ENCODE measurements around the gene LRRC17. TPM values are rescaled to one million over a fixed set of nuclear protein-coding genes. Genes with fewer than 3 reads are reported as not detected.
"Not testable (repeated sequence)": the region's sequence is repeated elsewhere in the genome, so short reads cannot be mapped to it uniquely, and the experiment has no call there.

LRRC17 gene
- total RNA-seq, 4 donors from 2014 or later, result 0.69 to 3.2 (median 2.6) TPM; not detected in 1

GRCh38 chr7:102897211-102897631 is 15.6 kb upstream of the LRRC17 start:
- DNase-seq (ENCODE audit: low spot score) (no peak), ATAC-seq (ENCODE audit: low FRiP score) (no peak)
- no peak for TF ChIP-seq CTCF (IDR thresholded peaks at IDR 0.05)

DNA sequence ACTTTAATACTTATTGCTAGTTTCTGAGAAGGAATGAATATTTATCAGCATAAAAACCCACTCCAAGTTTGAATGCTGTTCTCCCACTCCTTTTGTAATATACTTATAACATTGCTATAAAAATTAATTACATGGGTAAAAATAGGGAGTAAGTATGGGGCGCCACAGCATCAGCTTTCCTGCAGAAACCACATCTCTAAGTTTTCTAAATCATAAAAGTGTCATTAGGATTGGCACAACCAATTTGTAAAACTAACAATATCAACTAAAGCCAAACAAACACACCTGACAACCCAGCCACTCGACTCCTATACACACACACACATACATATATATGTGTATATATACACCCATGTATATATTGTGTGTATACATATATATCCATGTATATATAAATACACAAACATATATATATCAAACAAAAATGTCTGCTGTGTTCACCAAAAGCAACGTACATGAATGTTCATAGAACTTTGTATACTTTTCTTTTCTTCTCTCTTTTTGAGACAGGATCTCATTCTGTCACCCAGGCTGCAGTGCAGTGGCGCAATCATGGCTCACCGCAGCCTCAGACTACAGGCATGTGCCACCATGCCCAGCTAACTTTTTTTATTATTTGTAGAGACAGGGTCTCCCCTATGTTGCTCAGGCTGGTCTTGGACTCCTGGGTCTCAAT is 14.8 kb upstream of the LRRC17 start:
- ATAC-seq (ENCODE audit: low FRiP score) (no peak), DNase-seq (ENCODE audit: low spot score) (no peak)
- no peak for TF ChIP-seq CTCF (IDR thresholded peaks at IDR 0.05)

GRCh38 chr7:102898532-102898859 is 14.3 kb upstream of the LRRC17 start:
- ATAC-seq (ENCODE audit: low FRiP score) (no peak), DNase-seq (ENCODE audit: low spot score) (no peak)
- no peak for TF ChIP-seq CTCF (IDR thresholded peaks at IDR 0.05)

GRCh38 chr7:102902052-102902451 is 10.7 kb upstream of the LRRC17 start:
- not testable (repeated sequence) for ATAC-seq (ENCODE audit: low FRiP score); DNase-seq (ENCODE audit: low spot score)

DNA sequence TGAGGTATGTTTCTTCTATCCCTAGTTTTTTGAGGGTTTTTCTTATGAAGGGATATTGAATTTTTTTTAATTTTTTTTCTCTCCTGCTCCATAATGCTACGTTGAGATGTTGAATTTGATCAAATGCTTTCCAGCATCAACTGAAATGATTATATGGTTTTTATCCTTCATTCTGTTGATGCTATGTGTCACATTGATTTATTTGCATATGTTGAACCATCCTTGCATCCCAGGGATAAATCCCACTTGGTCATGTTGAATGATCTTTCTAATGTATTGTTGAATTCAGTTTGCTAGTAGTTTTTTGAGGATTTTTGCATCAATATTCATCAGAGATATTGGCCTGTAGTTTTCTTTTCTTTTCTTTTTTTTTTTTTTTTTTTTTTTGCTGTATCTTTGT is 9.2 kb upstream of the LRRC17 start:
- ATAC-seq (ENCODE audit: low FRiP score); DNase-seq (ENCODE audit: low spot score): not testable (repeated sequence)

DNA sequence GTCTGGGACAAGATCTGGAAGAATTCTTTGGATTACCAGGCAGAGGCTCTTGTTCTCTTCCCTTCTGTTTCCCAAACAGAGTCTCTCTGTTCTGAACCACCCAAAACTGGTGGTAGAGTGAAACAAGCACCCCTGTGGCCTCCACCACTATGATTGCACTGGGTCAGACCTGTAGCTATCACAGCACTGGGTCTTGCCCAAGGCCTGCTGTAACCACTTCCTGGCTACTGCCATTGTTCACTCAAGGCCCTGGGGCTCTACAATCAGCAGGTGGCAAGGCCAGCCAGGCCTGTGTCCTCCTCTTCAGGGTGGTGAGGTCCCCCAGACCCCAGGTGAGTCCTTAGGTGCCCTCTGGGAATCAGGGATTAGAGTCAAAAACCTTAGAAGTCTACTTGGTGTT is 4.1 kb upstream of the LRRC17 start:
- no peak for ATAC-seq (ENCODE audit: low FRiP score)
- DNase-seq (ENCODE audit: low spot score), result no peak
- no peak for TF ChIP-seq CTCF (IDR thresholded peaks at IDR 0.05)

- DNase-seq (ENCODE audit: low spot score), result no peak
- no peak for ATAC-seq (ENCODE audit: low FRiP score)
- TF ChIP-seq CTCF (IDR thresholded peaks at IDR 0.05), result no peak
These were observed 1.0 kb downstream of the LRRC17 start for GRCh38 chr7:102913826-102914225.

DNA sequence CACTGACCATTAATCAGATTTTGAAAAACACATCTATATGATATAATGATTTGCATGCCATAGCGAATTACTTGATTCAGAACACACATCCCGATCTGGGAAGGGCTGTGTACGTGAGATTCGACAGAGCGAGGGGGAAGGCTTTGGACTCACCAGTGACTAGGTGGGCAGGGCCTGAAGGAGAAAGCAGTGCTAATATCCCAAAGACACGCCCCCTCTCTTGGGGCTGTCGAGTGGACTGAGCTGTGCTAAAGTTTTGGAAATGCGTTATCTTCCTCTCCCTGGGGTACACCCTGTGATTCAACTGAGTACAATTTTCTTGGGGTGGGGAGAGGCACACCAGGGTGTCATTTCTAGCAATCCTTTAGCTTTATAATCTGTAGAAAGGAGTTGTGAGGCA is 1.8 kb downstream of the LRRC17 start:
- no peak for TF ChIP-seq CTCF (IDR thresholded peaks at IDR 0.05)

More for the DNA sequence above, 1.8 kb downstream of the LRRC17 start:
- ATAC-seq (ENCODE audit: low FRiP score) (peak; percentile 81), DNase-seq (ENCODE audit: low spot score) (no peak)
